Stimulated activated CD4-positive, alpha-beta T cell treated with anti-CD3 and anti-CD28 coated beads, Interleukin-1b, Interleukin-23, amount 100 ng/mL, for 48 hours (primary cell): ENCODE measurements around the gene COPS7B.
"Not testable (repeated sequence)": the region's sequence is repeated elsewhere in the genome, so short reads cannot be mapped to it uniquely, and the experiment has no call there.

Source experiments
- DNase-seq: peaks from one replicate; pipeline ENCODE4 v3.0.0-alpha.2; 2020

Gene COPS7B

GRCh38 chr2:231786177-231786916 is at the start of gene COPS7B:
Gene COPS7B, plus strand, starts transcription at chr2:231786445. Its CDS starts 2,126 bp downstream, at chr2:231788571.
- peak; percentile 88 for DNase-seq

GRCh38 chr2:231737761-231738160 is 48.5 kb upstream of the COPS7B start:
- DNase-seq: no peak

GRCh38 chr2:231743376-231744116 is 42.7 kb upstream of the COPS7B start:
- DNase-seq: no peak

GRCh38 chr2:231745303-231746038 is 40.8 kb upstream of the COPS7B start:
- no peak for DNase-seq

GRCh38 chr2:231748153-231748896 is 37.9 kb upstream of the COPS7B start:
- DNase-seq: not testable (repeated sequence)

- not testable (repeated sequence) for DNase-seq
These were observed 37.2 kb upstream of the COPS7B start for GRCh38 chr2:231749016-231749415.

GRCh38 chr2:231751042-231751815 is 35.0 kb upstream of the COPS7B start:
- no peak for DNase-seq

- DNase-seq: no peak
These were observed 34.2 kb upstream of the COPS7B start for GRCh38 chr2:231752061-231752460.

- DNase-seq: no peak
These were observed 24.5 kb upstream of the COPS7B start for GRCh38 chr2:231761735-231762134.

- DNase-seq: no peak
These were observed 22.1 kb upstream of the COPS7B start for GRCh38 chr2:231764124-231764523.

GRCh38 chr2:231764760-231765159 is 21.5 kb upstream of the COPS7B start:
- DNase-seq: no peak

- no peak for DNase-seq
These were observed 20.7 kb upstream of the COPS7B start for GRCh38 chr2:231765496-231765929.

- no peak for DNase-seq
These were observed 16.8 kb upstream of the COPS7B start for GRCh38 chr2:231769170-231770136.

- DNase-seq: peak; percentile 10
These were observed 5.9 kb upstream of the COPS7B start for GRCh38 chr2:231780123-231780908.

GRCh38 chr2:231780909-231781797 is 5.1 kb upstream of the COPS7B start, which contains the start of gene PDE6D:
Gene PDE6D, minus strand, starts transcription at chr2:231781282. Its CDS starts 168 bp downstream, at chr2:231781114.
- peak; percentile 94 for DNase-seq

GRCh38 chr2:231781798-231782726 is 4.2 kb upstream of the COPS7B start:
- DNase-seq: no peak

- no peak for DNase-seq
These were observed 832 bp upstream of the COPS7B start for GRCh38 chr2:231785413-231785812.

- no peak for DNase-seq
These were observed 446 bp upstream of the COPS7B start for GRCh38 chr2:231785822-231786176.
